Activated T-cell treated with anti-CD3 and anti-CD28 coated beads, Interleukin-2, amount 50 U/mL, for 1 hour (primary cell): ENCODE measurements around the gene XPO4.
"Not testable (repeated sequence)": the region's sequence is repeated elsewhere in the genome, so short reads cannot be mapped to it uniquely, and the experiment has no call there.

Source experiments
- DNase-seq: peaks from one replicate; pipeline ENCODE4 v3.0.0-alpha.2; 2020

The XPO4 gene

DNA sequence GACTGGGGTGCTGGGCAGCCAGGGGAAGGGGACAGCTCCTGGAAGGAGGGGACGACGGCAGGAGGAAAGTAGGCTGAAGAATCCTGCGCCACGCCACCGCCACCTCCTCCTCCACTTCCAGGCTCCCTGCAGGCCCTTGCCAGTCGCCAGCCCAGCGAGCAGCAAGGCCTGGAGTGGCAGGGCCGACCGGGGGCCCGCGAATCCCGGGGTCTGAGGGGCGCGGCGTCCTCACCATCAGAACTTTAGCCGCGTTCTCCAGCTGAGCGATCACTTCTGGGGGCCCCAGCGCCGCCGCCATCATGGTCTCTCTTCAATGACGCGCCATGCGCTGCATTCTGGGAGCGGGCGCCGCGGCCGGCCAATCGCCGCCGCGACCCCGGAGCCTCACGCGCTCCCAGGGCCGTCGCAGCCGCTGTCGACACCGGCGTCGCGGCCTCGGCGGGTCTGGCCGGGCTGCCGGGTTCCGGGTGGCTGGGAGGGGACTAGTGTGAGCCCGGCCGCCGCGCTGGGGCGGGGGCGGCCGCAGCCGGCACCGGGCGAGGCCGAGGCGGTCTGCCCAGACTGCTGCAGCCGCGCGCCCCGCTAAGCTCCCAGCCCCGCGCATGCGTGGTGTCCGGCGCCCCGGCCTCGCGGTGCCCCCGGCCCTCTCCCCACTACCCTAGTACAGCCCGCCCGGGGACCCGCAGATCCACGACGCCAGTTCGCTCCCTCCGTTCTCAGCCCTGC lies at the start of gene XPO4:
TSS of gene XPO4 (minus strand) at position 309 of the 726 bp plus-strand sequence. CDS start at position 301, 8 bp downstream.
- peak; percentile 82 for DNase-seq

DNA sequence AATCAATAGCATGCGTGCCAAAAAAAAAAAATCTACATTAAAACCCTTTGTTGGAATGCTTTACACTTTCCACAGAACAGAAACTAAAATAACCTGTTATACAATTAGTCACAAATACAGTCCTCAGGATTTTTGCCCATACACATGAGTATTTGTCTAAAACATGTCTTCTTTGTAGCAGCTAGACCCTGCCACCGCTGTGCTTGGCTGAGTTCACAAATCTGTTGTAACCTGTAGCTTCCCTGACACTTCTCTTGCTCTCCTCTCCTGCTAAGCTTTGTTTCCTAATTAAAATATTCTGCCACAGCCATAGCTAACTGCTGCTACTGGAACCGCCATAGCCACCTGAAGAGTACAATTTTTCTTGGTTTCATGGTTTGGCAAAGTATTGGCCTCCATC lies 45.5 kb upstream of the XPO4 start:
- DNase-seq: not testable (repeated sequence)

DNA sequence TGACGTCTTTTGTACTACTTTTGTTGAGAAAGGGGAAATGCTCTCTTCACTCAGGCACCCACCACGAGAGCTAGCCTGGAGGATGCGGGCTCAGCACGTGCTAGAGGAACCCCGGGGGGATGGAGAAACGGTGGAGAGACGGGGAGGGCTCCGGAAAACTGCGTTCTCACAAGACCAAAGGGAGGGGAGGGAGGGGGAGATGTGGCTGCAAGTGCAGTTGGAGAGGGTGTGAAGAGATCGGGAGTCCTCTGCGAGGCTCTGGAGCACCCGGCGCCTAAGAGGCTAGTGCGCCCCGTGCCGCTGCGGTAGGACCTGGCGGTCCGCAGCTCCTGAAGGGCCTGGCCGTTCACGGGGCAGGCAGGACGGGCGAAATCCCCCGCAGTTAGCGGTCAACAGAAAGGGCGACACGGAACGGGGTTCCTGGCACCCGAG lies 43.4 kb upstream of the XPO4 start:
- DNase-seq: no peak

DNA sequence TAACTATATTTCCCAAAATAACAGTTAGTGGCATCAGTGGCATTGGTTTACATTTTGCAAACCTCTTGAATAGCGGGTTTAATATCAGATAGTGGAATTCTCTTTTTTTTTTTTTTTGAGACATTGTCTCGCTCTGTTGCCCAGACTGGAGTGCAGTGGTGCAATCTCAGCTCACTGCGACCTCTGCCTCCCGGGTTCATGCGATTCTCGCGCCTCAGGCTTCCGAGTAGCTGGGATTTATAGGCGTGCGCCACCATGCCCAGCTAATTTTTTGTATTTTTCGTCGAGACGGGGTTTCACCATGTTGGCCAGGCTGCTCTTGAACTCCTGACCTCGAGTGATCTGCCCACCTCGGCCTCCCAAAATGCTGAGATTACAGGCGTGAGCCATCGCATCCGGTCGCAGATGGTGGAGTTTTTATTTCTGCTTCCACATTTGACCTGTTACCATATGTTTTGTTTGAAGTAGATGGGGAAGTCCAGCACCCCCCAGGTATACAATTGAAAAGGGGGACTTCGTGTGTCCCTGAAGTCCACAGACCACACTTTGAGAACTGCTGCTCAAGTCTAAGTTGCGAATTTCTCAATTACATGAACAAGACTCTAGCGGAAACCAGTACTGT lies 40.5 kb upstream of the XPO4 start:
- DNase-seq: no peak

DNA sequence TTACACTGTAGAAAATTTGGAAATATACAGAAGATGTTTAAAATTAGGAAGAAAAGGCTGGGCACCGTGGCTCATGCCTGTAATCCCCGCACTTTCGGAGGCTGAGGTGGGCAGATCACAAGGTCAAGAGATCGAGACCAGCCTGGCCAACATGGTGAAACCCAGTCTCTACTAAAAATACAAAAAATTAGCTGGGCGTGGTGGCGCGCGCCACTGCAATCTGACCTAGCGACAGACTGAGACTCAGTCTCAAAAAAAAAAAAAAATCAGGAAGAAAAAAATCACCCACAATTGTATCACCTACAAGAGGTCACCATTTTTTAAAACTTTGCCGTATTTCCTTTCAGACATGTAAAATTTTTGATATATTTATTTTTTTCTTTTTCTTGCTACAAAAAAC lies 38.0 kb upstream of the XPO4 start:
- DNase-seq: not testable (repeated sequence)

DNA sequence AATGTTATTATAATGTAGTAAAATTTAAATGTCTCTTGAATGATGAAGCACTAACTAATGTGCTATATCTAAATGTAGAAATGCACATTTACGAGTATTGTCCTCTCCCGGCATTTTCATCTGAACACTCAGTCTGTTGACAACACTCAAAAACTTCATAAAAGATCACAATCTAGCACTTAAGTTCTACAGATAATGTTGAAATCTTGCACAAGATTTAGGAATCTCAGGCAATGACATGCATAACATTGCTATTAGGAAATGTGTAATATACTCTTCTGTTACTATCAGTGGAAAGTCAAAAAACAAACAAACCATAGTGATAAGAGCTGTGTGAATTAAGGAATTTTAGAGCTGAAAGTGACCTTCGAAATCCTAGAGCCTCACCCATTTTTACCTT lies 37.5 kb upstream of the XPO4 start:
- DNase-seq: no peak

DNA sequence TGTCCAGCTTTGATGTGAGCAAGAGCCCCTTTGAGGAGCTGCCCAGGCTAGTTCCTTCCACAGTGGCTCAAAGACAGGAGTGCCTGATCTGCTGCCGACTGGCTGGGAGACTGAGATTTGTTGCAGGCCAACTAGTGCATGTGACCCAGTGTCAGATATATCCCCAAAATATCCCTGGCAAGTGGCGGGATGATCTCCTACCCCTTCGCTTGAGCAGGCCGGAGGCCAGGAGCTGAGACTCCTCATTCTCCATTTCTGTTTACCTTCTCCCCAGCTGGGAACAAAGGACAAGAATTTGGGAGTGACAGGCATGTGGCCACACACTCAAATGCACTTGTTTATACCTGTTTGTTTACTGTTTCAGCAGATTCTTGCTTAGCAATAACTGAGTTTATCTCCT lies 37.1 kb upstream of the XPO4 start:
- DNase-seq: no peak

DNA sequence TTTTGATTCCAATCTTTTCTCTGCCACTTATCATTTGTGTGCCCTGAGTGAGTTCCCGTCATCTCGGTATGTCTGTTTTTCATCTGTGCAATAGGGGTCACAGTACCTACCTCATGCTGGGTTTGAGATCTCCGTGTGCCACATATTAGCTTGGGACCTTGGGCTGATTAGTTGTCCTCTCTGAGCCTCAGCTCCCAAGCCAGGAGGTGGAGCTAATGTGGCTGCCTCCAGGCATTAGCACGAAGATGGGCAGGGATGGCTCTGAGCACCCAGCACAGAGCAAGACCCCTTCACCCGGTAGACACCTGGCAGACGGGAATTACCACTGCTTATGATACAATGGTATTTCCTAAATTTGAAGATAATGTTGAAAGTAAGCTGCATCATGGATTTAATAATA lies 35.8 kb upstream of the XPO4 start:
- no peak for DNase-seq

DNA sequence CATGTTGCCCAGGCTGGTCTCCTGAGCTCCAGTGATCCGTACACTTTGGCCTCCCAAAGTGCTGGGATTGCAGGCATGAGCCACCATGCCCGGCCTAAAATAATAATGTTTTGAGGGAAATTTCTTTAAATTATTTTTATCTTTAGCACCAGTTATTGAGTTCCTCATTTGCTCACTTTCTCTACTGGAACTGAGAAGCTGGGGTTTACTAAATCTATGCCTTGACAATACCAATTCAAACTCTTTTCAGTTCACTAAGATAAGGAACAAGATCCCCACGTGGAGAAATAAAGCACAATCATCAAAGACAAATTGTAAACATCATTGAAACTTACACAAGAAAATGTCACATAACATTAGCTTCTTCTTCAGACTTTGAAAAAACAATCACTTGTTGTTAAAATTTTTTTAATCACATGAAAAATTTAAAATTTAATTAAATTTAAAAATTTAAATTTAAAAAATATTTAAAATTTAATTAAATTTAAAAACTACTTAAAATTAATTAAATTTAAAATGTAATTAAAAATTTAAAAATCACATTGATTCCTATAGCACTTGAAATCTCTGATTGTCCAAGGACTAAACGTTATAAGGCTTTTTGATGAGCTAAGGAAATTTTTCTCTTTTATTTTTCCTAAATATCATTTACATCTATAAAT lies 25.2 kb upstream of the XPO4 start:
- no peak for DNase-seq

DNA sequence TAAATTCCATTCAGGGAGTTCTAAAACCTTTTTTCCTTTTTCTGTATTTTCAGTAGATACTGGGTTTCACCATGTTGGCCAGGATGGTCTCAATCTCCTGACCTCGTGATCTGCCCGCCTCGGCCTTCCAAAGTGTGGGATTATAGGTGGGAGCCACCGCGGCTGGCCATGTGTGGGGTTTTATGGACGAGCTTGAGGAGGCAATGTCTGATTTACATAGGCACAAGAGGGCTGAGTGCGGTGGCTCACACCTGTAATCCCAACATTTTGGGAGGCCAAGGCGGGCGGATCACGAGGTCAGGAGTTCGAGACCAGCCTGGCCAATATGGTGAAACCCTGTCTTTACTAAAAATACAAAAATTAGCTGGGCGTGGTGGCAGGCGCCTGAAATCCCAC lies 22.8 kb upstream of the XPO4 start:
- DNase-seq: not testable (repeated sequence)

DNA sequence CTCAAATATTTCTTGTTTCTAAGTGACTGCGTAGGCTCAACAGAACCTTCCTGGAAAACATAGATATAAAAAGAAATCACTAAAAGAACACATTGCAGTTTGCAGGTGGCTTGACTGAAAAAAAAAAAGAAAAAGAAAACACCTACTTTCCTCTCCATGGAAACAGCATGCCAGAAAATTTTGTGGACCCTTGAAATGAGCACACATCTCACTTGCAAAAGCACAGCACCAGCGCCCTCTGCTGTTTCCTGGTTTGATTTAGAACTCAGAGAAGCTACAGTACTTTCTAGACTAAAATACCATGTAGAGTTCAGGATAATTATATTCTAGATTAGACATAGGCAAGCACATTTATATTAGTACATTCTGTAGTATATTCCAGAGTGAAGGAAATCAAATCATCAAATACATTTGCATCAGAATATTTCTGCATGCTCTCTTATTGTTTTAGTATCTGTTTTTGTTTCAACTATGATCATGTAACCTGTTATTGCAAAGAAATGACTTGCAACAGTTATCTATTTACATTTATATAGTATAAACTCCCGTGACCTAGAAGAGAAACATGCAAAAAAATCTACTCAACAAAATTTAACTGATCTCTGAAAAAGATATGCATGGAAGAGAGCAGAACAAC lies 22.3 kb upstream of the XPO4 start:
- DNase-seq: peak; percentile 53

DNA sequence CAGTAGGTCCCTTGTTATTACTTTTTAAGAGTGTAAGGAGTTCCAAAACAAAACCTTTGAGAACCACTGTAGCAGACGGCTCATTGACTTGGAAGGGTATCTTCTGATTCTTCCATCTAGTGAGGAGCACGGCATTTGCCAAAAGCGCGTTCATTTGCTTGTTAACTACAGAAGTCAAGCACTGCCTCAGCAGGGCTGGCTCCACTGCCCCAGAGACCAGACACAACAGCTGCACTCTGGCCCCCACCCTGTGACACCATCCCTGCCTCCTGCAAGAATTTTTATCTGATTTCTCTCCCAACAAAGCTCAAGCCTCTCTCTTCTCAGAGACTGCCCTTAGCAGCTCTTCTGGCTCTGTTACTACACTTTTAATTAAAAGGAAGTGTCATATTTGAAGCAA lies 20.7 kb upstream of the XPO4 start:
- DNase-seq: no peak

DNA sequence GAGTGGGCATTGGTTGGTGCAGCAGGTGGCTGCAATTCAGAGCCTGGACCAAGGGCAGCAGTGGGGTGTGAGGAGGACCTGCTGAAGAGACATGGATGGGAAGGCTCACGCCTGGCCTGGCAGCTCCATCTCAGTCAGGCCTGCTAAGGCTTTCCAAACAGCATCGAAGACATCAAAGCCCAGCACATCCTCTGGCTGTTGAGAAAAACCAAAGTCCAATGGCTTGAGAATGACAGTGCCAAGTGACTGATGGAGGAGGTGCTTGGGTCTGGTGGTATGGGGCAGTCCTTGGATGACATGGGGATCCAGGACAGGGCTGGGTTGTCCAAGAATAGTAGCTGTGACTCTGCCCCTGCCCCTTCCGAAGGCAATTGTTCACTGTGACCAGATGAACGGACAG lies 19.0 kb upstream of the XPO4 start:
- DNase-seq: no peak

DNA sequence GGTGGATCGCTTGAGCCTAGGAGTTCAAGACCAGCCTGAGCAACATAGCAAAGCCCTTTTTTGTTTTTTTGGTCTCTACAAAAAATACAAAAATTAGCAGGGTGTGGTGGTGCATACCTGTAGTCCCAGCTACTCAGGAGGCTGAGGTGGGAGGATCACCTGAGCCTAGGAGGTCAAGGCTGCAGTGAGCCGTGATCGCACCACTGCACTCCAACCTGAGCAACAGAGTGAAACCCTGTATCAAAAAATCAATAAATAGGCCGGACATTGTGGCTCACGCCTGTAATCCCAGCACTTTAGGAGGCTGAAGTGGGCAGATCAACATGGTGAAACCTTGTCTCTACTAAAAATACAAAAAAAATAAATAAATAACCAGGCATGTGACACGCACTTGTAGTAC lies 13.1 kb upstream of the XPO4 start:
- not testable (repeated sequence) for DNase-seq

DNA sequence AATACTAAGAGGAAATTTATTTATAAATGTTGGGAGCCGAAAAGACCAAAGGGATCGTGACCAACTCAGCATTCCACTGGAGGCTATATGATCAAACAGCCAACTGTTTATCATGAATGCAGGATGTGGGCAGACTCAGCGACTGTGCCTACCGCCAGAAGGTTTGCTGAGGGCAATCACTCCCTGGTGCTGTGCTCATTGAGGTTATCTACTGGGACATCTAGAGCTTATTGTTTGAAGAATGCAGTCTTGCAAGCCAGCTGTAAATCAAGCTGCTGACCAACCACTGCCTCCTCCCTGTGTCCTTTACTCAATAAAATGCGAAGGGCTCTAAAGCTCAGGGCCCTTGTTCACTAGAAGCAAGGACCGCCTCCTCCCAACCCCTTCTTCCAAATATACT lies 8.5 kb upstream of the XPO4 start:
- DNase-seq: no peak

DNA sequence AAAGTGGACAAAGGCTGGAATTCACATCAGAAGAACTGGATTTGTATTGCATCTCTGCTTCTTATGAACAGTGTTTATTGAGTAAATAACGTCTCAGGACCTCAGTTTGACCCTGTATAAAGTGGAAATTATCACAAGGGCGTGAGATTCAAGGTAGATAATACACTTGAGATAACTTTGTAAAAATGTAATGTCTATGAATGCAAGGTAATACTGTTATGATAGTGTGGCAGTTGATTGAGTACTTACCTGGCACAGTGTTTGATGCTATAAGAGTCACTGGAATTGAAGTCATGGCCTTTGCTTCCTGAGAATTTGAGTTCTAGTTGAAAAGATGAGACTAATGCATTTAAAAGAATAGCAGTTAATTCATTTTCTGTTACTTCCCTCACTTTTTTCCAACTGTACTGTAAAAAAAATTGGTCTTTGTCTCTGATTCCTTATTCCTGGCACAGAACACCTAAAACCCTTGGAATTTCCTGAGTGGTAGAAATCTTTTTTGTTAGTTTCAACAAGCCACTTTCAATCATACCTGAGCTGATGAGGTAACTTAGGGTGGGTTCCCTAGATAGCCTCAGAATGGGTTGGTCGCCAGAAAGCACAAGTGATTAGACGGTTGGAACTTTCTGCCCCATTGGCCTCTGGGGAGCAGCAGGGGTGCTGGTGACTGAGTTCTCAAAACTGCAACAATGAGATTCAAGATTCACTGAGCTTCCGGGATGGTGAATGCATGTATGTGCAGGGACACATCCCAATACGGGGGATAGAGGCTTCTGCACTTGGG lies 6.4 kb upstream of the XPO4 start:
- DNase-seq: no peak

DNA sequence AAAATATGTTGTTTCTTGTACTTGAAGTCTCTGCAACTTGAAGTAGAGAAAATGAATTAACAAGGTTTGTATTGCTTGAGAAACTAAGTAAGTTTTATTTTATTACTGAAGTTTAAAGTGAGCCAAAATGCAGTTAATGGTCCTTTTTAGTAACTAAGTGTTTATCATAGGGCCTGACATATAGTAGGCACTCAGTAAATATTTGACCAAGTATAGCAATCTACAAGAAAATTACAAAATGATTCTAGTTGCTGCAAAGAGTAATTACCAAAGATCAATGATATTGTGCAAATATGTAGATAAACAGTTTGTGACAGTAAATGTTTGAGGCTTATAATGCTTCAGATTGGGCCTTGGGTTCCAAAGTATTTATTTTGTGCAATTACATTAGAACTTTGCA lies 2.4 kb upstream of the XPO4 start:
- DNase-seq: no peak

DNA sequence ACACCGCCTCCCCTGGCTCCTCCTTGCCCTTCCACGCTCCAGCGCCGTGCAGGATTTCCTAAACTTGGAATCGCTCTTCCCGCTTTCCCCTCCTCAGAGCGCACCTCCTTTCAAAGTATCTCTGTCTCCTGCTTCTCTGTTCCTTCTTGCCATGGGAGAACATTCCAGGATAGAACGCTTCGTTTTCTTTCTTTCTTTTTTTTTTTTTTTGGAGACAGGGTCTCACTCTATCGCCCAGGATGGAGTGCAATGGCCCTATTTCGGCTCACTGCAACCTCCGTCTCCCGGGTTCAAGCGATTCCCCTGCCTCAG lies 574 bp upstream of the XPO4 start:
- no peak for DNase-seq

DNA sequence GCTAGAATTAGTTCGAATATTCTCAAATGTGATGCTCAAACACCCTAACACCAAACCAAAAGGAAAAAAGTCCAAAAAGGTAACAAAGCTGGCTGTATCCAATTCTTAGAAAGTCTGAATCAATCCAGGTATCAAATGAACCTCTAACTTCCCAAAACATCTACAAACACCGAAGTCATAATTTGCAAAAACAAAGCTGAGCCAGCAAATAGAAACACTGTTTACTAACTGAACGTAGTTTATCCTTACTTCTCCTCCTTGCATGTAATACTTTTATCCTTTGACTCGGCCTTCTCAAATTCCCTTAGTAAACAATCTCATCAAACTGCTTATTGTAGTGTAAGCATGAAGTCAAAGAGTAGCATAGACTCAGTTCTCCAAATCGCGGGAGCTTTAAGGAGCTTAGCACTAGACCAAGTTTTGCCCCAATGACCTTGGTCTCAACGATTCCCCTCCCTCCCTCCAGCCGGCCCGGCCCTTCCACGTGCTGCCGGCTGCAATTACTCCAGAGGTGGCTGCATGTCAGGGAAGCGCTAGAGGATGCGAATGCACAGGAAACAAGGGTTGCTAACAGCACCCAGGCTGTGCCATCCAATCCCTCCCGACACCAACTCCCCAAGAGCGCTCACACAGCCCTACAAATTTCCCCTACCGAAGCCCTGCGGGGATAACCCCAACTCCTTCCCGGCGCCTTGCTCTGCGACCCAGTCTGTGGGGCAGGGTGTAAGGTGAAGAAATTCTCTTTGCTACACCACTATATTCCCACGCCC lies 693 bp downstream of the XPO4 start:
- no peak for DNase-seq

DNA sequence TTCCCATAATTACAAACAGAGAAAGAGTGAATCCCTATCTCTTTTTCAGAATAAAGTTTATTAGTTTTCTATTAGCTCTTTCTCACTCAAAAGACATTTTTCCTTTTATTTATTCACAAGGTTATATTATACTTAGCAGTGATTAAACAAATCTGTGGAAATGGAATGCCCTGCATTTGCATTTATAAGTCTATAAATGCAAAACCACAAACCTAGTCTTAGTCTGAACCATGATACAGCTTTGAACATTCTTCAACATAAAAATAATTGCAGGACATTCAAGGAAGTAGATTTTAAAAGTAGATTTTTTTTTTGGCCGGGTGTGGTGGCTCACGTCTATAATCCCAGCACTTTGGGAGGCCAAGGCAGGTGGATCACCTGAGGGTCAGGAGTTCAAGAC lies 8.3 kb downstream of the XPO4 start:
- no peak for DNase-seq

DNA sequence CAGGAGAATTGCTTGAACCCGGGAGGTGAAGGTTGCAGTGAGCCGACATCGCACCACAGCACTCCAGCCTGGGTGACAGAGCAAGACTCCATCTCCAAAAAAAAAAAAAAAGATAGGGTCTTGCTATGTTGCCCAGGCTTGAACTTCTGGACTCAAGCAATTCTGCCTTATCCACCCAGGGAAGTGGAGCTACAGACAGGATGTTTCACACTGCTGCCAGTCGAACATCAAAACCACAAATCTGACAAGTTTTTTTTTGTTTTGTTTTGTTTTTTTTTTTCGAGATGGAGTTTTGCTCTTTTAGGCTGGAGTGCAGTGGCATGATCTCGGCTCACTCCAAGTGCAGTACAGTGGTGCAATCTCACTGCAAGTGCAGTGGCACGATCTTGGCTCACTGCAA lies 10.8 kb downstream of the XPO4 start:
- DNase-seq: no peak

DNA sequence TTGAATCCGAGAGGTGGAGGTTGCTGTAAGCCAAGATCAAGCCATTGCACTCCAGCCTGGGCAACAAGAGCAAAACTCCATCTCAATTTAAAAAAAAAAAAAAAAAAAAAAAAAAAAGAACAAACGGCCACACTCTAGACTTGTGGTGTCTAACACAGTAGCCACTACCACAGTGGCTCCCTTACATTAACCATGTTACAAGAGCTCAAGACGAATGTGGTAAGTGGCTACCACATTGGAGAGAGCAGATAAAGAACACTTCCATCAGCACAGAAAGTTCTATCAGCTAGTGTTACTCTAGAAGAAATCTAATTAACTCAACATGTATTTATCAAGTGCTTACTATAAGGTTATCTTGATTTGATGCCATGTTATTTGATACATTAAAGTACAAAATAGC lies 11.5 kb downstream of the XPO4 start:
- no peak for DNase-seq
